GM19397 (cell line): ENCODE data around the gene DPP4.

Experiments used
- ATAC-seq: cut with Tn5 transposase; IDR thresholded peaks from one replicate; pipeline ENCODE4 v1.9.1; 2021; ENCODE audit warnings: mild to moderate bottlenecking, moderate library complexity; ENCODE audit not compliant: unreplicated experiment

DPP4 gene

DNA sequence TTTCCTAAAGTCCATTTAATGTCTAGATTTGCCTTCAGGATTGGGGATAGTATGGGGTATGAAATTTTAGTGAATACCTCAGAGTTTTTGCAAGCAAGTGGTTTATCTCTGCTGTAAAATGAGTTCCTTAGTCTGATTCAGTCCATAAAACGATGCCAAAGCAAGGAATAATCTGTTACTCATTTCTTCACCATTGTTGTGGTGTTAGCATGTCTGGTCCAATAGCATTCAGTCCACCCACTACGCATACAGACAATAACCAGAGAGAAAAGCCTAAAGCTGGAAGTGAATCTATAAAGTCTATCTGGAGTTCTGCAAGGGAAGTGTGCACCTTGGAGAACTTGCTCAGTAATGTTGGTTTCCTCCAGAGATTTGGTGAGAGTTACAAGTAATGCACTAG is 12.9 kb upstream of the DPP4 start:
- no peak for ATAC-seq

DNA sequence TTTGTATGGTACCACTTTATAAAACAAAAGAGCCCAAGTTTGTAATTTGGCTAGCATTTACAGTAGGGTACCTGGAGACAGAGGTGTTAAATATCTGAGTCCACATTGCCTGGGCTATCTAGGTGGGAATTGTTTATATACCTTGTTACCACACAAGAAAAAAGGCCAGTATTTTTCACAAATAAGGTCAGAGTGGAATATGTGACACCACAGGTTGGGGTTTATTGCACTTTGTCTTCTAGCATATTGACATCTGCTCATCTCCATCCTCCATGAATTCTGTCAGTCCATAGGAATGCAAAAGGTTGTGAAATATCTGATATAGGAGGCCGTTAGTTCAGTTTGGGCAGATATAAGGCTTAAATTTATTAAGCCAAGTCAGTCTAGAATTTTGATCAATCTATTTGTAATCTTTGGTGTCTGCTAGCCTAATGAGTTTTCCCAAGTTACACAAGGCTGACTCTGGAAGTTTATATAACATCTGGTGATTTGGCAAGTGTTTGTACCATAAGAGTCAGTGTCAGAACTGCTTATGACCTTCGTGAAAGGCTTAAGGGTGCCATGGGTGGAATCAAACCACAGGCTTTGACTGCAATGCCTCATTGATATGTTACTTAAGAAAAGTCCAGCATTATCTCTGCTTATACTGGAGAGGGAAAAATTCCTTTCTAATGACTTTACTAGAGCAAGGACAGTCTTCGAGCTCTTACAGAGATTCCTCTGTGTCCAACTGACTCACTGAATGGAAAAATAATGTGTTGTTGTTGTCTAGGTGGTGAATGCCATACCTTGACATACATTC is 11.3 kb upstream of the DPP4 start:
- ATAC-seq, result no peak

DNA sequence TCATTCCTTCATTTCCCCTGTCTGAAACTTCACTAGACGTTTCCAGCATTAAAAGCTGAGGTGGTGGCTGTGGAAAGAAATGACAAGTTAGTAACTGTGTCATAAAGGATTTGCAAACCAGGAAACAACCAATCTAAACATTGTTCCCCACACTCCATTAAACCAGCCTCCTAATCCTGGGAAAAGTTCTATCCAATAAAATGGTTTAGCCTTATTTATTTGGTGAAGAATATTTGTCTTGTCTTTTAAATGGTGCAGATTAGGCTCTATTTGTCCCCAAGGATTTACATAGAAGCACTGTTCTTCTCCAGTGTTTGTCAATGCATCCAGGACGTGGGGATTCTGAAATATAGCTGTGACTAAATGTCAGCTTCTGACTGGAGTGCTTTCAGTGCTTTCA is 10.5 kb upstream of the DPP4 start:
- ATAC-seq, result no peak

DNA sequence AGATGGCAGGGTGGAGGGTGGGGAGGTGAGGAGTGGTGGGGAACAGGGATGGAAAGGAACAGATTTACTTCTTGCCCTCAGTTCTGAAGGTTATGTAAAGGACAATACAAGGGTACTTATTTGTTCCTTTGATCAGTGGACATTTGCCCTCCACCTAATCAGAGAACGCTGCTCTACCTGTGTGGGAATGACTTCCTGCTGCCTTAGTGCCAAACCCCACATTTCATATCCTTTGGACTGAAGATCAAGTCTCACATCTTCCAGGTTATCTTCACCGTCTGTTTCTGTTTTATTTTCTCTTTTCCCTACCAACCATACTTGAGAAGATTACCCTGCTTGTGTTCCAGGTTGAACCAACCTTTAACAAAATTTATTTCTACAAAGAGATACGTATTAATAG is 8.7 kb upstream of the DPP4 start:
- no peak for ATAC-seq

DNA sequence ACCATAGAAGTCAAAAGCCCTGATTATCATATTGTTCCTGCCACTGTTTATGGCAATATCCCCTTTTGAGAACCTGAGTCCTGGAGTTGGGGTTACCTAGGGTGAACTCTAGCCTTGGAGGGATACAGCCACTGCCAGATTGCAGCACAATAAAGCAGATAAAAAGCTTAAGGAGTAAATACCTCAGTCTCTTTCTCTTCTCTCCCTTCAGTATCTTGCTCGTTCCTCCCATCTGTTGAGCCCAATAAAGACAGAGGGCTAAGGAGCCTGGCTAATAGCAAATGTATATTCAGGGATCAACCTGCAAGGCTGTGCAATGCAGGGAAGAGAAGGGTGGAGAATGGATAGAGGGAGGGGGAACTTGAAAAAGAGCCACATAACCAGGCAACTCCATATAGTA is 8.0 kb upstream of the DPP4 start:
- no peak for ATAC-seq

DNA sequence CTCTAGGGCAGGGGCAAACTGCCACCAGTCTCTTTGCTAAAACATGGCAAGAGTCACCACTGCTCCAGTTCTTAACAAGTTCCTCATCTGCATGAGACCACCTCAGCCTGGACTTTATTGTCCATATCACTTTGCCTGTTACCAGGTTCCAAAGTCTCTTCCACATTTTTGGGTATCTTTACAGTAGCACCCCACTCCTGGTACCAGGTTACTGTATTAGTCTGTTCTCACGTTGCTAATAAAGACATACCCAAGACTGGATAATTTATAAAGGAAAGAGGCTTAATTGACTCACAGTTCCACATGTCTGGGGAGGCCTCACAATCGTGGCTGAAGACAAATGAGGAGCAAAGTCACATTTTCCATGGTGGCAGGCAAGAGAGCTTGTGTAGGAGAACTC is 5.5 kb upstream of the DPP4 start:
- no peak for ATAC-seq

- ATAC-seq, result no peak
Observed at GRCh38 chr2:162075689-162076132, 1.7 kb upstream of the DPP4 start.

DNA sequence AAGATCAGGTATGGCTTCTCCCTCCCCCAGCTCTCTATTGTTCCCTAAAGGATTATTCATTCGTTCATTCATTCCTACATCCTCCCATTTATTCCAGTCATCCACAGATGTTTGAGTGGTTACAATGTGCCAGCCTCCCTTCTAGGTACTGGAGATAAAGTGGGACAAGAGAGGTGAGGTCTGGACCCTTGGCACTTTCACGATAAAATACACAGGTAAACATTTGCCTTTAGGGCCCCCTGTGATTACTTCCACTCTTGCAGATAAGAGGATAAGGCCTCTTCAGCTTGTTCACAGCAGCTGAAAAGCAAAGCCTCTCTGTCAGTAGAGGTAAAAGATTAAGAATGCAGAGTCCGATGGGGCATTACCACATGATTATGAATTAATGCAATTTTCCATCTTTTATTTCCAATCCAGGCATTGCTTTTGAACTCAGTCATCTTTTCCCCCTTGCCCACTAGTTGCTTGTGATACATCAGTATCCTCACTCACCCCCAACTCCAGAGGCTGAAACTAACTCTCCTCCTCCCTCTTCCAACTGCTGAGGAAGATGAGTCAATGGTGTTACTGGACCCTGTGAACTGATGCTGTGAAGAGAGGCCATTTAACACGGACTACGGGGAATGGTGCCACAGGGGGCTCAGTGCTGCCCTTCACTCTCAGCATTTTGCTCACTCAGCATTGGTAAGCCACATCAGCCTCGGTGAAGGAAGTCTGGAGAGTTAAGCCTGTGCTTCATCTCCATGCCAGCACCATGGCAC is 1.1 kb upstream of the DPP4 start:
- ATAC-seq, result no peak

DNA sequence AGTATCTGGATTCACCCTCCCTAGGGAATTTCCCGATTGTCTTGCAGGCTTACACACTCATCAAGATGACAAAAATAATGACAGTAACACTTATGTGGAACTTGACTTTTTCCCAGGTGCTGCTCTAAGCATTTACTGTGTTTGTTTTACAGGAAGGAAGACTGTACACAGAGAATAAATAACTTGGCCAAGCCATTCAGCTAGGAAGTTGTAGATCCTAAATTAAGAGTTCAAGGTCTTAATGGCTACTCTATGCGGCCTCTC is 549 bp upstream of the DPP4 start:
- no peak for ATAC-seq

GRCh38 chr2:162072976-162073887 is 783 bp downstream of the DPP4 start:
- peak; percentile 1 for ATAC-seq

- ATAC-seq, result peak; percentile 15
Observed at GRCh38 chr2:162072181-162072702, 1.8 kb downstream of the DPP4 start.

DNA sequence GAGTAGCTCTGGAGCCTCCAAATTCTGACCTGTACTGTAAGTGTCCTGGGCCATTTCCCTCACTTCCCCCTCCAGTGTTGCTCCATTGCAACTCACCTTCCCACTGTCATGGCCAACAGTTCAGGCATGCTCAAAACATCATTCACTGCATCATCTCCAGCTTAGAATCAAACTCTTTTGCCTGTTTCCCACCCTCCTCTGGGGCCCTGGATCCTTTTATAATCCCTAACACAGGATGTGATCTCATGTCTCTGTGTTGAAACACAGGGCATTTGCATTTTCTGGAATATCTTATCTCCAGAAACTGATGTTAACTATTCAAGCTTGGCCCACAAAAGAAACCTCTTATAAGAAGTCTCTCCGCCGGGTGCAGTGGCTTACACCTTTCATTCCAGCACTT is 3.0 kb downstream of the DPP4 start:
- ATAC-seq, result no peak

DNA sequence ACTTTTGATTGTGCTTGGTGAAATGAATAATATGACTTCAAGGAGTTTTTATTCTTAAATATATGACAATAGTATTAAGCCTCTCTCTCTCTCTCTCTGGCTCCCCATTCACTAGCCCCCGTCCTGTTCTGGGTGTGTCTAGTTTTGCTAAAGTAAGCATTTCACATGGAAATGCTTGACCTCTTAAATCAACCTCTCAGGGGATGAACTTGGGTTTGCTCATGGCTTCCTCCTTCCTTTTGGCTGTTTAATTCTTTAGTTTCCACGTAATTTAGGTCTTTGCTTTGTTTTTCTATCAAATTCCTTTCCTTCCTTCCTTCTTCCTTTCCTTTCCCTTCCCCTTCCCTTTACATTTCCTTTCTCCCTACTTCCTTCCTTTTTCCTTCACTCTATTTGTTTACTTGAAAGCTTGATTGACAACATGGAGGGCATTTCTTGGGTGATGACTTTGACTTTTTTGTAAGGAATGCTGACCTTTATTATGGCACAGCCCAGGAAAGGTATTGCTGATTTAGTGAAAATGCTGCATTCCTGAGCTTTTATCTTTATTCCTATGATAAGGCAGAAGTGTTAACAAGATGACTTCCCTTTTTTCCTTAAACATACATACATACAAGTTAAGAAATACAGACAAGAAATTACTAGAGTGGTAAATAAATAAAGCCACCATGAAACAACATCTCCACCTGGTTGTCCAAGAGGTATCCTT is 3.6 kb downstream of the DPP4 start:
- ATAC-seq, result no peak

DNA sequence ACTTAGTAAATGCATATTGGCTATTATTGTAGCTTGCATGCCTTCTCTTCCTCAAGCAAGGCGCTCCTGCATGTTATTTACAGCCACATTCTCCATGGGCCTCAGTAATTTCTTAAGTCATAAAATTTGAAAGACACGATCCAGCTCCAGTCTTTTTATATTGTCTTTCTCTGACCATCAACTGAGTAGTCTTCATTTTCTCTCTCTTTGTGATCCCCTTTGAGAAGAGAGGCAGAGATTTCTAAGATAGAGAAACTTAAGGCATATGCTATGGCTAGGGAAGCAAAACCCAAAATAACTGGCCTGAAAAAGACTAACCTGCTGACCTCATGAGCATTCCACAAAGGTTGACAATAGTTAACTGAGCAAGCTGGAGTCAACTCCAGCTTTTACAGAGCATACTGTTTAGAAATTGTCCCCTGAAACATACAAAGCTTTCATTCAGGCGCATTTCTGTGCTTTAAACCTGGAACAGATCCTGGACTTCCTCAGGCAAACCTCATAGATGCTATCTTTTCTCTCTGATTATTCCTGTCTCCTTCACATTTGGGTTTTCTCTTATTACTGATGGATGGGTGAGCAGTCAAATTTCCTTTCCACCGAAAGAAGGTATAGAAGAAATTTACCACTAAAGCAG is 4.6 kb downstream of the DPP4 start:
- no peak for ATAC-seq

- no peak for ATAC-seq
Observed at GRCh38 chr2:162067596-162067995, 6.4 kb downstream of the DPP4 start.

GRCh38 chr2:162065767-162066166 is 8.2 kb downstream of the DPP4 start:
- no peak for ATAC-seq

GRCh38 chr2:162063899-162064298 is 10.1 kb downstream of the DPP4 start:
- peak; percentile 46 for ATAC-seq

DNA sequence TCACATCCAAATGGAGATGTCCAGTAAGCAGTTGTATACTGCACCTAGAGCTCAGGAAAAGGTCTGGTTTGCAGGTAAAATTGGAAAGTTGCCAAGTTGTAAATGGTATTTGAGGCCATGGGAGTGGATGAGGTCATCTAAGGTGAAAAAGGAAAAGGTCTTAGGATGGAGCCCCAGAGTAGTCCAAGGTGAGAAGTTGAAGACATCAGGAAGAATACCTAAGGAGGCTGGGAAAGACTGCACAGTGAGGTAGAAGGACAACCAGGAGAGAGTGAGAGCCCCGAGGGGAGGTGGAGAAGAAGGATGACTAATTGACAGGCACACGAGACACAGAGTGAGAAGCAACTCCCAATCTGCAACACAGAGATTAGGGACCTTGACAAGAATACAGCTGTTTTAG is 10.7 kb downstream of the DPP4 start:
- ATAC-seq, result no peak

- ATAC-seq, result no peak
Observed at GRCh38 chr2:162062559-162062958, 11.5 kb downstream of the DPP4 start.

GRCh38 chr2:162061021-162061420 is 13.0 kb downstream of the DPP4 start:
- no peak for ATAC-seq
